Breast epithelium (tissue), 4 donors: Measurements from ENCODE around the gene LRP3. TPM values are rescaled to one million over a fixed set of nuclear protein-coding genes. Genes with fewer than 3 reads are reported as not detected.

ENCODE experiments used
- DNase-seq, 2 donors: peaks; one replicate each; pipeline ENCODE4 v3.0.0-alpha.2; 2019; ENCODE audit warnings: low spot score in 2 of 2
- H3K27ac ChIP-seq, 2 donors: fragments of 200-600 bp; sonication (generic) in 1 of 2; one replicate each; pipeline ENCODE4 v1.5.1; 2016 to 2019; ENCODE audit warnings: mild to moderate bottlenecking in 1 of 2
- H3K27me3 ChIP-seq, 2 donors: fragments of 200-600 bp; sonication (generic) in 1 of 2; one replicate each; pipeline versions ENCODE4 v1.5.1 to v1.6.0; 2017 to 2019; ENCODE audit warnings: control low read depth in 1 of 2, mild to moderate bottlenecking in 1 of 2
- H3K36me3 ChIP-seq: fragments of 200-600 bp; one replicate; pipeline ENCODE4 v1.5.1; 2019
- H3K4me1 ChIP-seq, 2 donors: fragments of 200-600 bp; sonication (generic); one replicate each; pipeline ENCODE4 v1.5.1; 2016 to 2019; ENCODE audit warnings: control low read depth in 1 of 2
- H3K4me3 ChIP-seq, 3 donors: fragments of 200-600 bp; sonication (generic); 1 replicate in 2 of 3; 2 replicates in 1 of 3; pipeline ENCODE4 v1.5.1; 2016 to 2019; ENCODE audit warnings: mild to moderate bottlenecking in 3 of 3, moderate library complexity in 2 of 3
- H3K9me3 ChIP-seq, 2 donors: fragments of 200-600 bp; sonication (generic) in 1 of 2; one replicate each; pipeline ENCODE4 v1.5.1; 2016 to 2019; ENCODE audit warnings: control low read depth in 1 of 2
- POLR2A ChIP-seq: fragments of 450-650 bp; IDR thresholded peaks from one replicate; pipeline ENCODE4 v1.6.1; 2016; ENCODE audit warnings: antibody characterized with exemption, mild to moderate bottlenecking, moderate library complexity
- POLR2AphosphoS5 ChIP-seq, 3 donors: sonication (generic); formaldehyde crosslinking; IDR thresholded peaks; one replicate each; pipeline ENCODE4 v1.6.1; 2017; ENCODE audit warnings: antibody characterized with exemption in 3 of 3
- intact Hi-C: fragments of 100-400 bp; cut with DNase I; formaldehyde crosslinking; loops from one replicate; pipeline ENCODE4 v1.15.1; 2023; ENCODE audit warnings: low total_unique reads
- total RNA-seq, 3 donors: library from RNA; depleted of rRNA; stranded (reverse); fragments of >200 nt; gene quantifications; one replicate each; pipeline ENCODE4 v1.1.0, GENCODE V29; 2016
- TF ChIP-seq, protein P1 (sequence below), 3 donors: fragments of 450-650 bp; IDR thresholded peaks; one replicate each; pipeline ENCODE4 v1.5.1; 2016 to 2017; ENCODE audit warnings: antibody characterized with exemption in 3 of 3, mild to moderate bottlenecking in 3 of 3, moderate library complexity in 3 of 3

Gene LRP3
- total RNA-seq, 3 donors from 2014 or later, result 15.1 to 29.5 (median 23.8) TPM

DNA sequence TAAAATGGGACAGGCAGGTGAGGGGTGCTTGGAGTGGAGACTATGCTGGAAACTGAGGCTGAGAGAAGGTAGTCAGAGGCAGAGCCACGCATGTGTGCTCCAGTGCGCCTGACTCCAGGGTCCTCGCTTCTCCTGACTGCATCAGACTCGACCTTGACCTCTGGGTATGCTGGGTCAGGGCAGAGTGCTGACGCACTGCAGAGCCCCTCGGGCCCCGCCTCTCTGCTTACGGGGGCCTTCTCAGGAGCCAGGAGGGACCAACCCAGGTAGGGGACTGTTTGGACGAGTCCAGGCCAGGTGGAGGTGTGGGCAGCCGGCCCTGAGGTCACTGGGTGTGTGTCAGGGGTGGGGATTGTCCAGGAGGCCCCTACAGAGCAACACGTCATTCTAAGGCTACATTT is 54.4 kb downstream of the LRP3 start:
- intact Hi-C loops, result no loop called here
- Histone ChIP-seq H3K27me3 (no peaks in the 10 kb centered on the region), H3K36me3 (no peaks in the 10 kb centered on the region), H3K4me3 (no peak overlapping the region), H3K9me3 (peaks cover 0 to 10% of the 10 kb centered on the region in 2 donors), H3K27ac (no peak overlapping the region), H3K4me1 (no peaks in the 10 kb centered on the region)
- no peak for DNase-seq
- TF ChIP-seq POLR2AphosphoS5 (IDR thresholded peaks at IDR 0.05) (no peak), POLR2A (no peak)
- TF ChIP-seq, protein P1, sequence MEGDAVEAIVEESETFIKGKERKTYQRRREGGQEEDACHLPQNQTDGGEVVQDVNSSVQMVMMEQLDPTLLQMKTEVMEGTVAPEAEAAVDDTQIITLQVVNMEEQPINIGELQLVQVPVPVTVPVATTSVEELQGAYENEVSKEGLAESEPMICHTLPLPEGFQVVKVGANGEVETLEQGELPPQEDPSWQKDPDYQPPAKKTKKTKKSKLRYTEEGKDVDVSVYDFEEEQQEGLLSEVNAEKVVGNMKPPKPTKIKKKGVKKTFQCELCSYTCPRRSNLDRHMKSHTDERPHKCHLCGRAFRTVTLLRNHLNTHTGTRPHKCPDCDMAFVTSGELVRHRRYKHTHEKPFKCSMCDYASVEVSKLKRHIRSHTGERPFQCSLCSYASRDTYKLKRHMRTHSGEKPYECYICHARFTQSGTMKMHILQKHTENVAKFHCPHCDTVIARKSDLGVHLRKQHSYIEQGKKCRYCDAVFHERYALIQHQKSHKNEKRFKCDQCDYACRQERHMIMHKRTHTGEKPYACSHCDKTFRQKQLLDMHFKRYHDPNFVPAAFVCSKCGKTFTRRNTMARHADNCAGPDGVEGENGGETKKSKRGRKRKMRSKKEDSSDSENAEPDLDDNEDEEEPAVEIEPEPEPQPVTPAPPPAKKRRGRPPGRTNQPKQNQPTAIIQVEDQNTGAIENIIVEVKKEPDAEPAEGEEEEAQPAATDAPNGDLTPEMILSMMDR (IDR thresholded peaks at IDR 0.05), result no peak

DNA sequence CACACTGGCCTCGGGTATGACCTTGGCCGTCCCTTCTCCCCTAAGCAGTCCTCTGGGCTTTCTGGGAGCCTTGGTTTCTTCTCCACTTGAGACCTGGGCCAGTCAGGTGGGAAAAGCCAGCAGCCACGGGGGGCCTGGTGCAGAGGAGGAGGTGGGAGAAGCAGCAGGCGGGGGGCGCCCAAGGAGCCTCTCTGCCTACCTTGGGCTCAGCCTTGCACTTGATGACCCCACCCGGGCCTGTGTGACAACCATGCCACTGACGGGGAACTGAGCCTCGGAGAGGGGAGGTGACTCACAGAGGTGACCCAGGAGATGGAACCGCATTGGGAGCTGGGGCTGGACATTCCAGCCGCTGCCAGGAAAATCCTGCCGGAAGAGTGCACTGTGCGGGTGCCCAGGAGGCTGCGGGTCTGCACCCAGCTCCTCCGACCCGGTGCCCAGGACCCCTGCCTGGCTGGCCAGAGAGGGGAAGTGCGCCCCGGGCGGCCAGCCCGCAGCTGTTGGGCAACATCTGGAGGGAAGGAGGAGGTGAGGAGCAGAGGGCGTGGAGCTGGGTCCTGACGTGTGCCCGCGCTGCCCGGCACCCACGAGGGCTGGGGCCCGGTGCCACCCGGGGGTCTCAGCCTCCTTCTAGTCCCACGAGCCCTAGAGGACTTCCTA is 55.0 kb downstream of the LRP3 start:
- TF ChIP-seq POLR2AphosphoS5 (IDR thresholded peaks at IDR 0.05), result no peak
- TF ChIP-seq, protein P1 (IDR thresholded peaks at IDR 0.05), result no peak
- Histone ChIP-seq H3K27ac (no peak overlapping the region), H3K4me1 (no peaks in the 10 kb centered on the region), H3K9me3 (peaks cover 0 to 10% of the 10 kb centered on the region in 2 donors), H3K27me3 (no peaks in the 10 kb centered on the region), H3K4me3 (no peak overlapping the region), H3K36me3 (no peaks in the 10 kb centered on the region)
- intact Hi-C loops, result no loop called here
- no peak for DNase-seq

DNA sequence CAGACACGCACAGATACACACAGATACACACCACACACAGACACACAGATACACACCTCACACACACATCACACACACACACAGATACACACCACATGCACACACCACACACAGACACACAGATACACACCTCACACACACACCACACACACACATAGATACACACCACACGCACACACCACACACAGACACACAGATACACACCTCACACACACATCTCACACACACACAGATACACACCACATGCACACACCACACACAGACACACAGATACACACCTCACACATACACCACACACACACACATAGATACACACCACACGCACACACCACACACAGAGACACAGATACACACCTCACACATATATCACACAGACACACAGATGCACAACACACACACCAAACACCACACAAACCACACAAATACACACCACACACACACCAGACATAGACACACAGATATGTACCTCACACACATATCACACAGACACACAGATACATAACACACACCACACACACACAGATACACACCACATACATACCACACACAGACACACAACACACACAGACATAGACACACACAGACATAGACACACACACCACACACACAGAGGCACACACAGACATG is 55.7 kb downstream of the LRP3 start:
- no peaks in the 10 kb centered on the region for H3K27me3 ChIP-seq
- no peak for TF ChIP-seq POLR2A
- no peak for TF ChIP-seq POLR2AphosphoS5 (IDR thresholded peaks at IDR 0.05)
- TF ChIP-seq, protein P1 (IDR thresholded peaks at IDR 0.05), result no peak
- H3K27ac ChIP-seq, result no peak overlapping the region
- no peak for DNase-seq
- peaks cover 0 to 10% of the 10 kb centered on the region in 2 donors for H3K9me3 ChIP-seq
- no peaks in the 10 kb centered on the region for H3K4me1 ChIP-seq
- no peak overlapping the region for H3K4me3 ChIP-seq
- intact Hi-C loops, result no loop called here
- H3K36me3 ChIP-seq, result no peaks in the 10 kb centered on the region

DNA sequence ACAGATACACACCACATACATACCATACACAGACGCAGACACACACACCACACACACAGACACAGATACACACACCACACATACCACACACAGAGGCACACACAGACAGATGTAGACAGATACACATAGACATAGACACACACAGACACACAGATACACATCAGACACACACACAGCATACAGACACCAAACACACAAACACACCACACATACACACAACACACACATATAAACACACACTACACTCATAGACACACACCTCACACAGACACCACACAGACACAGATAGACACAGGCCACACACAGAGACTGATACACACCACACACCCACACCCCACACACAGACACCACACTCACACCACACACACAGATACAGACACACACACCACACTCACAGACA is 56.4 kb downstream of the LRP3 start:
- Histone ChIP-seq H3K27ac (no peak overlapping the region), H3K27me3 (no peaks in the 10 kb centered on the region), H3K4me1 (no peaks in the 10 kb centered on the region), H3K4me3 (no peak overlapping the region), H3K36me3 (no peaks in the 10 kb centered on the region), H3K9me3 (peaks cover 0 to 8% of the 10 kb centered on the region in 2 donors)
- intact Hi-C loops, result no loop called here
- TF ChIP-seq POLR2A (no peak), POLR2AphosphoS5 (IDR thresholded peaks at IDR 0.05) (no peak)
- TF ChIP-seq, protein P1 (IDR thresholded peaks at IDR 0.05), result no peak
- no peak for DNase-seq

DNA sequence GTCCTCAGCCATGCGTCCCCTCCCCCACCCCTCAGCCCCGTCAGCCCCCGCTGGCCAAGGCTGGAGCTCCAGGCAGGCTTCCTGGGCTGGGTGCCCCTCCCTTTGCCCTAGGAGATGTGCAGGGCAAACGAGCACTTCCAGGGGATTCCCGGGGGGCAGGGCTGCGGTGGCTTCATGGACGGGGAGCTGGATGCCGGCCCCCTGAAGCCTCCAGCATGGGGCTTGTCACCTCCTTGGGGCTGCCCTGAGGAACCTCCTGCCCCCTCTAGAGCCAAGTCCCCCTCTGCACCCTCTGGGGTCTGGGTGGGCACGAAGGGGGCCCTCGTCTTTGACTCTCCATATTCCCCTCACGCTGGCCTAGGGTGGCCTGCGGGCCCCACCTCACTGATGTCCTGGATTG is 56.9 kb downstream of the LRP3 start:
- Histone ChIP-seq H3K4me1 (no peaks in the 10 kb centered on the region), H3K27ac (no peak overlapping the region), H3K9me3 (peaks cover 0 to 3% of the 10 kb centered on the region in 2 donors), H3K27me3 (no peaks in the 10 kb centered on the region), H3K4me3 (no peak overlapping the region), H3K36me3 (no peaks in the 10 kb centered on the region)
- DNase-seq, result no peak
- TF ChIP-seq, protein P1 (IDR thresholded peaks at IDR 0.05), result no peak
- TF ChIP-seq POLR2AphosphoS5 (IDR thresholded peaks at IDR 0.05) (no peak), POLR2A (no peak)
- intact Hi-C loops, result no loop called here
